ENCODE data around the gene PNPLA7.
A peak's percentile ranks its signal among the peaks of the same experiment; 100 is the strongest.
"Not testable (repeated sequence)": the region's sequence is repeated elsewhere in the genome, so short reads cannot be mapped to it uniquely, and the experiment has no call there.

Gene PNPLA7

DNA sequence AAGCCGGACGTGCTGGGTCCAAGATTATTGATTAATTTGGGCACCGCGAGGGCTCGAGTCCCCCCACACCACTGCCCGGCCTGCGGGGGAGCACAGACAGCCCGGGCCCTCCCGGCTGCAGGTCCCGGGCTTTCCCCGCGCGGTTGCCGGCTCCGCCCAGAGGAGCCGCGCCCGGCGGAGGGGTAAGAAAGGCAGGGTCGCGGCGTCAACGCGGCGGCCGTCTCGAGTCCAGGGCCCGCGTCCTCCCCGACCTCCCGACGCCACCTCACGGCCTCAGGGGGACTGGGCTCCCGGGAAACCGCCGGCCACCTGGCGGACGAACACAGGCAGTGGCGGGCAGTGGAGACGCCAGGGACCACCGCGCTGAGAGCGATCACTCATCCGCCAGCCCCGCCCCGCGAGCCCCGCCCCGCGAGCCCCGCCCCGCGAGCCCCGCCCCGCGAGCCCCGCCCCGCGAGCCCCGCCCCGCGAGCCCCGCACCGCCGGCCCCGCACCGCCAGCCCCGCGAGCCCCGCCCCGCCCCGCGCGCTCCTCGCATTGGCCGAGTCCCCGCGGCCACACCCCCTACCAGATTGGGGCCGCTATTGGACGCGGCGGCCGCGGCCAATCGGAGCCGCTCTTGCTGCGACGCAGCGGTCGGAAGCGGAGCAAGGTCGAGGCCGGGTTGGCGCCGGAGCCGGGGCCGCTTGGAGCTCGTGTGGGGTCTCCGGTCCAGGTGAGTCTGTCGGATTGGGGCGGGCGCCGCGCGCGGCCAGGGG is 1.2 kb upstream of the PNPLA7 start, which contains the start of gene MRPL41:
Gene MRPL41 (plus strand): TSS at position 616 of the 758 bp plus-strand sequence. CDS start 203 bp downstream, outside the sequence.
- peak; percentile 76 for DNase-seq (ENCODE audit: low read depth)
- H3K4me3 ChIP-seq (ENCODE audit: control insufficient read depth, low read depth, low read length) = peak within 1 kb of the TSS; percentile 82
- TF ChIP-seq CTCF (conservative IDR thresholded peaks at IDR 0.05; ENCODE audit: control insufficient read depth, insufficient read depth, low read depth, low read length) = no peak

DNA sequence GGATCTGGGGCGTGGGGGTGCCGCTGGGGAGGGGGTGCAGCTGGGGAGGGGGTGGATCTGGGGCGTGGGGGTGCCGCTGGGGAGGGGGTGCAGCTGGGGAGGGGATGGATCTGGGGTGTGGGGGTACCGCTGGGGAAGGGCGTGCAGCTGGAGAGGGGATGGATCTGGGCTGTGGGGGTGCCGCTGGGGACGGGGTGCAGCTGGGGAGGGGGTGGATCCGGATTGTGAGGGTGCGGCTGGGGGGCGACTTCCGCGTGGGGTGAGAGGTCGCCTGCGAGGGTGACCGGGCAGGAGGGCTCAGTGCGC is 709 bp upstream of the PNPLA7 start:
- peak overlapping the region; percentile 51 for H3K4me3 ChIP-seq (ENCODE audit: control insufficient read depth, low read depth, low read length)
- not testable (repeated sequence) for DNase-seq (ENCODE audit: low read depth)

- peak; percentile 34 for DNase-seq (ENCODE audit: low read depth)
- no peak overlapping the region for H3K4me3 ChIP-seq (ENCODE audit: control insufficient read depth, low read depth, low read length)
- no peak for TF ChIP-seq CTCF (conservative IDR thresholded peaks at IDR 0.05; ENCODE audit: control insufficient read depth, insufficient read depth, low read depth, low read length)
Observed at GRCh38 chr9:137547687-137548543, 2.3 kb downstream of the PNPLA7 start.

DNA sequence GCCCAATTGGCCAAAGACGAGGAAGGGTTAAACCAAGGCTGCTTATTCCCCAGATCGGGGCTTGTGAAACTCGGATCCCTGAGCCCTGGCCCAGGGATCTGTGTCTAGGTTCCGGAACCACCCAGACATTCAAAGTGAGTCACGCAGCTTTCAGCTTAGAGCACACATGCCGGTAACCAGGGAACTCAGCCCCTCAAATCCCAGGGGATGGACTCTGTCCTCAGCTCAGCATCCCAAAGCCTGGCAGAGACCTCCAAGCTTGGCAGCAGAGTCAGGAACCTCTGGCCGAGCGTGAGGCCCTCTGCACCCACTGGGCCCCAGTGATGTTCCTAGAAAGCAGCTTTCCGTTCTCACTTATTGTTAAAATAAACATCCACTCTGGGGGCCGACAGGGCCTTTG is 5.1 kb downstream of the PNPLA7 start:
- TF ChIP-seq CTCF (conservative IDR thresholded peaks at IDR 0.05; ENCODE audit: control insufficient read depth, insufficient read depth, low read depth, low read length) = no peak
- DNase-seq (ENCODE audit: low read depth) = peak; percentile 91

DNA sequence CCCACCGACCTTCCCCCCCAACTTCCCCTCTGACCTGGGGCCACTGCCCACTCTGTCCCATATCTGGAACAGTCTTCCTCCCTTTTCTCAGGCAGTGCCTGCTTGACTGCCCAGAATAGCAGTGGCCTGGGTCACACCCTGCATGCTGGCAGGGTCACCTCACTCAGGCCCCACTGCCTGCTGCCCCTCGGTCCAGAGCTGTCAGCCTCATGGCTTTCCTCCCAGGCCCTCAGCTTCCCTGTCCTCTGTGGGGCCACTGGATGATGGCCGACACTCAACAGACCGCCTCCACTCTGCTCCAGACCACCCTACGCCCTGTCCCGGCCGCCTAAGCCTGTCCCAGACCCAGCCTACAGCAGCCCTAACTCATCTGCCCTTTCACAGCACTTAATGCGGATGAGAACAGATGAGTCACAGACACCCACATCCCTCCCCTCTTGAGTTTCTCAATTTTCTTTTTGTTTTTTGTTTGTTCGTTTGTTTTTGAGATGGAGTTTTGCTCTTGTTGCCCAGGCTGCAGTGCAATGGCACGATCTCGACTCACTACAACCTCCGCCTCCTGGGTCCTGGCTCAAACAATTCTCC is 5.9 kb downstream of the PNPLA7 start:
- TF ChIP-seq CTCF (conservative IDR thresholded peaks at IDR 0.05; ENCODE audit: control insufficient read depth, insufficient read depth, low read depth, low read length) = no peak
- no peak overlapping the region for H3K4me3 ChIP-seq (ENCODE audit: control insufficient read depth, low read depth, low read length)
- DNase-seq (ENCODE audit: low read depth) = peak; percentile 85

More for the DNA sequence above, 5.1 kb downstream of the PNPLA7 start:
- H3K4me3 ChIP-seq (ENCODE audit: control insufficient read depth, low read depth, low read length) = no peak overlapping the region

DNA sequence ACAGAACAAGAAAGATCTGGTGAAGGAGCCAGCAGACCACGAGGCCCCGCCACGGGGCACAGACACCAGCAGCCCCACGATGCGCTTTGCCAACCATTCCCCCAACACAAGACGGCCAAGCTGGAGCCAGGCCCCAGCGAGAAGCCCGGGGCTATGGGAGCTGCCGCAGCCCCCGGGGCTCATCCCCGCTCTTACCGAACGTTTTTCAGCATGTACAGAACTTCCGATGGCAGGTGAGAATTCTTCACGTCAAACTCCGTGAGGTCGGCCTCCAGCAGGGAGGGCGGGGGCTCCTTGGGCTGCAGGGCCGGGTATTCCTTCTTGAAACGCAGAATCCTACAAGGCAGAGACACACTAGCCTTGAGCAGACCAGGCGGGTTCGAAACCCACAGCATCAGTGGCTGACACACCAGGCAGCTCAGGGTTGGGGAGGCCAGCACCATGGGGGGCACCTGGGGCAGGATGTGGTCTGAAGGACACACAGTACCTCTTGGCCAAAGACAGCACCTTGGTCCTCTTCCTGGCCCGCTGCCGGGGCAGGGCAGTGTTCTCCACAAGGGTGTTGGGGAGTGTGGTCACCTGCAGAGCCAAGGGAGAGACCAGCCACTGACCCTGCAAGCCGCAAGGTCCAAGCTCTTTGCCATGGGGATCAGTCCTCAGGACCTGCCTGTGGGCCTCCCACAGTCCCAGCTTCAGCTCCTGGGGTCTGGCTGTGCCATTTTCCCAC is 6.8 kb downstream of the PNPLA7 start:
- no peak for TF ChIP-seq CTCF (conservative IDR thresholded peaks at IDR 0.05; ENCODE audit: control insufficient read depth, insufficient read depth, low read depth, low read length)
- no peak for DNase-seq (ENCODE audit: low read depth)
- H3K4me3 ChIP-seq (ENCODE audit: control insufficient read depth, low read depth, low read length) = no peak overlapping the region

Data from fibroblast of mammary gland (primary cell).